GM10248 (cell line): Measurements from ENCODE around the gene TBC1D24.
"Not testable (repeated sequence)": the region's sequence is repeated elsewhere in the genome, so short reads cannot be mapped to it uniquely, and the experiment has no call there.

ENCODE experiments used
- CTCF ChIA-PET: fragments of 300-600 bp; sonication (Branson Sonifier 250); formaldehyde crosslinking; extraction: SDS; loops from one replicate; lab custom pipeline; 2021; ENCODE audit warnings: antibody characterized with exemption; lab: Yijun Ruan, JAX
- POLR2A ChIA-PET: fragments of 350-650 bp; sonication (Branson Sonifier 250); formaldehyde crosslinking; extraction: SDS; loops from one replicate; lab custom pipeline; 2020; ENCODE audit warnings: antibody characterized with exemption; lab: Yijun Ruan, JAX
- DNase-seq: peaks from one replicate; pipeline ENCODE4 v3.0.0; 2012; ENCODE audit errors: extremely low spot score
- CTCF ChIP-seq: IDR thresholded peaks from 2 replicates; pipeline ENCODE4 v1.5.1; 2012; ENCODE audit warnings: mild to moderate bottlenecking, low read depth; ENCODE audit errors: extremely low read depth, missing control alignments, control extremely low read depth

The TBC1D24 gene

DNA sequence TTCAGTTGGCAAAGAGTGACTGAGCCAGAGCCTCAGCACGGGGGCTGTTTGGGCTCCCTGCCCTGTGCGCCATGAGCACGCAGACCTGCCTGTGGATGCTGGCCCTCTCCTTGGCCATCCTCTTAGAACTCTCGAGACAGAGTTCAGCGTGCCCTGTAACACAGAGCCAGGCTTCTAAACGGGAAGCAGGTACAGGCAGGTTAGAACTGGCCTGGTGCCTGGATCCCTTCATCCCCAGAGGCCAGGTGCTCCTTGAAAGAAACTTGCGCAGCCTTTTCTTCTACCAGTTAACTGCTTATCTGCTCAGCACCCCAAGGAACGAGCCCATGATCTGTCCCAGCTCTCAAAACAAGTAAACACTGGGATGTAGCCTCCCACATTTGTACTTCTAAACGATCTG lies 38.8 kb upstream of the TBC1D24 start:
- ChIA-PET CTCF (interaction anchor here (1.0 kb wide), 1 partner anchor 432 kb away, joined by 3 read pairs; no protein-coding TSS in a partner anchor), POLR2A (interaction anchor here (0.7 kb wide), 1 partner anchor 1674 kb away, joined by 4 read pairs; no protein-coding TSS in a partner anchor)
- no peak for TF ChIP-seq CTCF
- no peak for DNase-seq

DNA sequence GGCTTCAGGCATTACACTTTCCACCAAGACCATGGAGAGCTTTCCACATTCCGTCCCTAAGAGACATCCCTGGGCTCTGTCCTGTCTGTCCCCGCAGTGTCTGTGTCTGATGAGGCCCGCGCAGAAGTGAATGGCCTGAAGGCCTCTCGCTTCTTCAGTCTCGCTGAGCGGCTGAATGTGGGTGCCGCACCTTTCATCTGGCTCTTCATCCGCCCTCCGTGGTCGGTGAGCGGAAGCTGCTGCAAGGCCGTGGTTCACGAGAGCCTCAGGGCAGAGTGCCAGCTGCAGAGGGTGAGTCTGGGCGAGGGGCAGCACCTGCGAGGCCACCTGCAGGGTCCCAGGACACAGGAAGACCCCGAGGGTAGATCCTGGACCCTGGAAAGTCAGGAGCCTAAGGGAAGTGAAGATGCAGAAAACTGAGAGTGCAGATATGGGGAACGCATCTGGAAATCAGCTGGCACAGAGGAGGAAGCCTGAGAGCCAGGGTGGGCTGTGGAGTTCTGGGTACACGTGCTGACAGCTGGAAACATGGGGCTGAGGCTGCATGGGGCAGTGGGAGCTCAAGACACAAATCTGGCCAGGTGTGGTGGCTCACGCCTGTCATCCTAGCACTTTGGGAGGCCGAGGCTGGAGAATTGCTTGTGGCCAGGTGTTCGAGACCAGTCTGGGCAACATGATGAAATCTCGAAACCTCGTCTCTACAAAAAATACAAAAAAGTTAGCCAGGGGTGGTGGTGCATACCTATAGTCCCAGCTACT lies 37.7 kb upstream of the TBC1D24 start:
- no peak for DNase-seq
- ChIA-PET POLR2A (no interaction called here), CTCF (interaction anchor here (1.2 kb wide), 1 partner anchor 157 kb away, joined by 3 read pairs; no protein-coding TSS in a partner anchor)
- no peak for TF ChIP-seq CTCF

- no peak for TF ChIP-seq CTCF
- DNase-seq: no peak
- ChIA-PET CTCF (interaction anchor here (1.2 to 2.4 kb wide), 2 partner anchors 63 to 158 kb away, joined by 3 to 9 read pairs; no protein-coding TSS in a partner anchor), POLR2A (interaction anchor here (0.7 kb wide), 1 partner anchor 242 kb away, joined by 6 read pairs; no protein-coding TSS in a partner anchor)
These were observed 36.8 kb upstream of the TBC1D24 start for GRCh38 chr16:2438121-2438520.

DNA sequence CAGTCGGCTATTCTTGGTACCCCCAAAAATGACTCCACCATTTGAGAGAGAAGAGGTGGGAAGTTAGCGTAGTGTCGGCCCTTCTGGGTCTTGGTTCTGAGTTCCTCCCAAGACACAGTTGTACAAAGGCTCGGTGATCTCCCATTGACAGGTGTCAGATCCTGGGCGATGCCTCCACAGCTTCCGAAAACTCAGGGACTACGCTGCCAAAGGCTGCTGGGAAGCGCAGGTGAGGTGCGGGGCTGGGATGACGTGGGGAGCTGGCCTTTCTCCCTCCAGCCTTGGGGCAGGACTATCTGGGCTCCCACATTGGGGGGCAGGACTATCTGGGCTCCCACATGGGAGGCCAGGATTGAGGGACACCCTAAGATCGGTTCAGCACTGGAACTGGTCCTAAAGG lies 35.3 kb upstream of the TBC1D24 start:
- DNase-seq: no peak
- TF ChIP-seq CTCF: no peak
- ChIA-PET CTCF (interaction anchor here (1.2 to 2.4 kb wide), 4 partner anchors 9 to 182 kb away, joined by 3 to 9 read pairs (median 5); no protein-coding TSS in a partner anchor), POLR2A (interaction anchor here (0.7 kb wide), 1 partner anchor 284 kb away, joined by 3 read pairs; the partner anchor contains the start of gene TRAF7)

GRCh38 chr16:2441143-2441804 lies 33.7 kb upstream of the TBC1D24 start:
- POLR2A ChIA-PET: interaction anchor here (0.6 kb wide), 1 partner anchor 123 kb away, joined by 3 read pairs; no protein-coding TSS in a partner anchor
- CTCF ChIA-PET: interaction anchor here (1.3 to 3.2 kb wide), 3 partner anchors 11 to 47 kb away, joined by 3 to 12 read pairs (median 6); no protein-coding TSS in a partner anchor
- DNase-seq: not testable (repeated sequence)

DNA sequence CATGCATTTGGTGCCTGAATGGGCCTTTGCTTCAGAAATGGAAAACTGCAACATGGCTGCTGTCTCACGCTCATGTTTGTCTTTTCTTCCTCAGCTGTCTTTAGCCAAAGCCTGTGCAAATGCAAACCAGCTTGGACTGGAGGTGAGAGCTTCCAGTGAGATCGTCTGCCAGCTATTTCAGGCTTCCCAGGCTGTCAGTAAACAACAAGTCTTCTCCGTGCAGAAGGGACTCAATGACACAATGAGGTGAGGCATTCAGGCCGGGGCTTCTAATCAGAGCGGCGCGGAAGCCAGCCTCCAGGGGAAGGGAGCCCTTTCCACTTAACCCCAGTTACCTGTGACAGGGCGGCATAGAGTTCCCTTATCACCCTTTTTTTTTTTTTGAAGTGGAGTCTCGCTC lies 31.4 kb upstream of the TBC1D24 start:
- TF ChIP-seq CTCF: no peak
- ChIA-PET CTCF (interaction anchor here (1.0 to 3.2 kb wide), 3 partner anchors 20 to 103 kb away, joined by 4 to 12 read pairs (median 5); partner anchors contain the start of gene ABCA3), POLR2A (interaction anchor here (0.7 kb wide), 1 partner anchor 14 kb away, joined by 3 read pairs; no protein-coding TSS in a partner anchor)
- no peak for DNase-seq
